ENCODE results near the gene HMG20A.

HMG20A gene

DNA sequence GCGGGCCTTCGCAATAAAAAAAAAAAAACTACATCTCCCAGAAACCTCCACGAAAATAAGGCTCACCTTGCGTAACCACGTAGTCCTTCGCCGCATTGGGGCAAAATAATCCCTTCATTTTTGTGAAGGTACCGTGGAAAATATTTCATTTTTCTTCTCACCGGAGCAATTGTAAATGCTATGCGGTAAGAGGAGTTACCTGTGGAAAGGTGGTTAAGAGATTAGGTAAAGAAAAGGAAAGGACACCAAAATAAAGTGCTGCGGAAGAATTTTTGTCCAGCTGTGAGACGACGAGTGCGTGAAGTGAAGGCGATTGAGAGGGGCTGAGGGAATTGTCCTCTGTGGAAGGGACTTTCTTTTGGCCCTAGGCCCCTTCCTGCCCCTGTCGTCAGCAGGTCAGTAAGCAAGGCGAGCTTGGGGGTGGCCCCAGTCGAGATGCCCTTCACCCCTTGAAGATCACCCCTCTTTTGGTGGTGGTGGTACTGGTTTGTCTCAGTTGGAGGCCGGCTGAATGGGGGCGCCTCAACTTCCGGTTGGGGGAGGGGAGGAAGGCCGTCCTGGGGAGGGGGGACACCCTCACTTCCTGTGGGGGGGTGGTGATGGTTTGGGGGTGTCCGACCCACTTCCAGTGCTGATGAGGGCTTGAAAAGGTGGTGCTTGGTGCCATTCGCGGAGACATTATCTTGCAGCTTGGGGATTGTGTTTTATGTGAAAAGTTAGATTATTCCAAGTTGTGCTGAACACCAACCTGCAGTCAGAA is at the start of gene HMG20A:
Gene HMG20A (plus strand): TSS at position 279 of the 760 bp plus-strand sequence. CDS start 37,520 bp downstream, outside the sequence.
- in situ Hi-C loops (cut with MboI; ENCODE audit: low sequenced_read_pairs): no loop called here

- in situ Hi-C loops (cut with MboI; ENCODE audit: low sequenced_read_pairs): no loop called here
These were observed 48.7 kb upstream of the HMG20A start for GRCh38 chr15:77371850-77372563.

GRCh38 chr15:77373441-77373840 is 47.2 kb upstream of the HMG20A start:
- in situ Hi-C loops (cut with MboI; ENCODE audit: low sequenced_read_pairs): no loop called here

- in situ Hi-C loops (cut with MboI; ENCODE audit: low sequenced_read_pairs): no loop called here
These were observed 45.6 kb upstream of the HMG20A start for GRCh38 chr15:77375133-77375532.

- in situ Hi-C loops (cut with MboI; ENCODE audit: low sequenced_read_pairs): no loop called here
These were observed 43.9 kb upstream of the HMG20A start for GRCh38 chr15:77376770-77377169.

- in situ Hi-C loops (cut with MboI; ENCODE audit: low sequenced_read_pairs): no loop called here
These were observed 40.7 kb upstream of the HMG20A start for GRCh38 chr15:77380033-77380432.

DNA sequence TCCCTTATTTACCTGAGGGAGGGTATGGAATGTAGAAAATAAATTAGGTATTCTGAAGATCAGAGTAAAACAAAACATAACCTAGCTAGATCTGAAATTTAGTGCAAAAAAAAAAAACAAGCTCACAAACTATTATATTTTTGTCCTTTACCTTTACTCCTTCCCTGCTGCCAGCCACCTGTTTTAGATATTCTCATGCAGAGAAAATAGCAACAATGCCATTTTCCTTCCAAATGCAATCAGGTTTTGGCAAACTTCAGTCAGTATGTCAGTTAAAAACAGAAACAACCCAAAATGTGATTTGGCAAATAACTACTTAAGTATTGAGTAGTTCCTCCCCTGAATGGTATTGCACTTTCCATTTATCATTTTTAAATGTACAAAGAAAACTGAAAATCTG is 36.6 kb upstream of the HMG20A start:
- in situ Hi-C loops (cut with MboI; ENCODE audit: low sequenced_read_pairs): no loop called here

DNA sequence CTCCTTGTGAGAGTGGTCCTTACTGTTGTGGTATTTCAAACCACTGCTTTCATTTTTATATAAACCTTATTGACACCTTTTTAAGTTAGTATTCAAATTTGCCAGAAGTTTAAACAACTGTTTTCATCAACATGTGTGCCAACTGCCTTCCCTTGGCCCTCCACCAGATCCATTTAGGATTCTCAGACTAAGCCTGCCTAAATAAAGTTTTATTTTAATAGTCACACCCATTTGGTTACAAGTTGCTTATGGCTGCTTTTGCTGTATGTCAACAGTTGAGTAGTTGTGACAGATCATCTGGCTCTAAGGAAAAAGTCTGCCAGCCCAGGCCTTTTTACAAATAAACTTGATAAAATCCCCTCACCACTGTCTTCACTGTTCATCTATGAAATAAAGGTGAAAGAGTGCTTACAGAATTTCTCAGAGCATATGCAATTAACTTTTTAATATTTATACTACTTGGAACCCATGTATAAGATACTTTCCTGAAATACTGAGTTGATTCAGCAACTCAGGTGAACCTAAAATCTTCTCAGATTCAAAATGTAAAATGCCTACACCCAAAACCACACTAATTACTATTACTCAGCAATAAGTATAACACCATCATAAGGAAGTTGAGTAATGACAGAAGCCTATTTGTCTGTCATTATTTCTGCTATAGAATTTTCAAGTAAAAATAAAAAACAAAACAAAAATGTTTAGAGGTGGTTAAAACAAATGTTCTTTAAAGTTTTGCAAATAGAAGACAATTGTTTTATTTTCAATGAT is 35.9 kb upstream of the HMG20A start:
- in situ Hi-C loops (cut with MboI; ENCODE audit: low sequenced_read_pairs): no loop called here

GRCh38 chr15:77386626-77387025 is 34.1 kb upstream of the HMG20A start:
- in situ Hi-C loops (cut with MboI; ENCODE audit: low sequenced_read_pairs): no loop called here

- in situ Hi-C loops (cut with MboI; ENCODE audit: low sequenced_read_pairs): no loop called here
These were observed 33.2 kb upstream of the HMG20A start for GRCh38 chr15:77387365-77388105.

- in situ Hi-C loops (cut with MboI; ENCODE audit: low sequenced_read_pairs): no loop called here
These were observed 29.2 kb upstream of the HMG20A start for GRCh38 chr15:77391372-77391951.

DNA sequence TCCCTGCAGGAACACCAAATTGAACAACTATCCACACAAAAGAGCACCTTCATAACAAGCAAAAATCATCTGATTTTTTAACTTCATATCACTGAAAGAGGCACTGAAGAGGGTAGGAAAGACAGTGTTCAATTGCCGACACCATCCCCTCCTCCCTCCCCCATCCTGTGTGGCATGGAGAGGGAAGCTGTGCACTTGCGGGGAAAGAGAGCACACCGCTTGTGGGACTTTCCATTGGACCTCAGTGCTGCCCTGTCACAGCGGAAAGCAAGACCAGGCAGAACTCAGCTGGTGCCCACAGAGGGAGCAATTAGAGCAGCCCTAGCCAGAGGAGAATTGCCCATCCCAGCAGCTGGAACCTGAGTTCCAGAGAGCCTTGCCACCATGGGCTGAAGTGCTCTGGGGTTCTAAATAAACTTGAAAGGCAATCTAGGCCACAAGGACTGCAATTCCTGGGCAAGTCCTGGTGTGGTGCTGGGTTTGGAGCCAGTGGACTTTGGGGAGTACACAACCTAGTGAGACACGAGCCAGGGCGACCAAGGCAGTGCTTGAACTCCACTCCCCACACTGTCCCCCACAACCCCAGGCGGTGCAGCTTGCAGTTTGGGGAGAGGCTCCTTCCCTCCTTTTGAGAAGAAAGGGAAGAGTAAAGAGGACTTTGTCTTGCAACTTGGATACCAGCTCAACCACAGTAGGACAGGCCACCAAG is 27.8 kb upstream of the HMG20A start:
- in situ Hi-C loops (cut with MboI; ENCODE audit: low sequenced_read_pairs): no loop called here

DNA sequence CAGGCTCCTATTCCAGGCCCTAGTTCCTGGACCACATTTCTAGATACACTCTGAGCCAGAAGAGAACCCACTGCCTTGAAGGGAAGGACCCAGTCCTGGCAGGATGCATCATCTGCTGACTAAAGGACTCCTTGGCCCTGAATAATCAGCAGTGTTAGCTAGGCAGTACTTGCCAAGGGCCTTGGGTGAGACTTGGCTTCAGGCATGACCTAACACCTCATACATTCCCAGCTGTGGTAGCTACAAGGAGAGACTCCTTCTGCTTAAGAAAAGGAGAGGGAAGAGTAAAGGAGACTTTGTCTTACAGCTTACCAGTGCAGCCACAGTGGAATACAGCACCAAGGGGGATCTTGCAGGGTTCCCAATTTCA is 27.2 kb upstream of the HMG20A start:
- in situ Hi-C loops (cut with MboI; ENCODE audit: low sequenced_read_pairs): no loop called here

DNA sequence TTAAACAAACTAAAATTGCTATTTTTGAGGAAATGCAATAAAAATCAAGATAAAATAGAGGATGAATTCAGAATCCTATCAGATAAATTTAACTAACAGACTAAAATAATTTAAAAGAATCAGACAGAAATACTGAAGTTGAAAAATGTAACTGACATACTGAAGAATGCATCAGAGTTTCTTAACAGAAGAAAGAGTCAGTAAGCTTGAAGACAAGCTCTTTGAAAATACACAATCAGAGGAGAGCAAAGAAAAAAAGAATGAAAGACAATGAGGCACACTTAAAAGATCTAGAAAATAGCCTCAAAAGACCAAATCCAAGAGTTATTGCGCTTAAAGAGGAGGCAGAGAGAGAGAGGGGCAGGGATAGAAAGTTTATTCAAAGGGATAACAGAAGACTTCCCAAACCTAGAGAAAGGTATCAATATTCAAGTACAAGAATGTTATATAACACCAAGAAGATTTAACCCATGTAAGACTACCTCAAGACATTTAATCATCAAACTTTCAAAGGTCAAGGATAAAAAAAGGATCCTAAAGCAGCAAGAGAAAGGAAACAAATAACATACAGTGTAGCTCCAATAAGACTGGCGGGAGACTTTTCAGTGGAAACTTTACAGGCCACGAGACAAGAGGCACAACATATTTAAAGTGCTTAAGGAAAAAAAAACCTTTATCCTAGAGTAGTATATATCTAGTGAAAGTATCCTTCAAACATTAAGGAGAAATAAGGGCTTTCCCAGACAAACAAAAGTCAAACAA is 25.5 kb upstream of the HMG20A start:
- in situ Hi-C loops (cut with MboI; ENCODE audit: low sequenced_read_pairs): no loop called here

DNA sequence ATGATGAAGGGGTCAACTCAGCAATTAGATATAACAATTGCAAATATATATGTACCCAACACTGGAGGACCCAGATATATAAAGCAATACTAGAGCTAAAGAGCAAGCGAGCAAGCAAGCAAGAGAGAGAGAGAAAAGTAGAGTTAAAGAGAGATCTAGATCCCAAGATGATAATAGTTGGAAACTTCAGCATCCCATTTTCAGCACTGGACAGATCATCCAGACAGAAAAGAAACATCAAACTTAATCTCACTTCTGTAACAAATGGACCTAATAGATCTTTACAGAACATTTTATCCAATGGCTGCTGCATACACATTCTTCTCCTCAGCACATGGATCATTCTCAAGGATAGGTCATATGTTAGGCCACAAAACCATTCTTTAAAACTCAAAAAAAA is 24.0 kb upstream of the HMG20A start:
- in situ Hi-C loops (cut with MboI; ENCODE audit: low sequenced_read_pairs): no loop called here

- in situ Hi-C loops (cut with MboI; ENCODE audit: low sequenced_read_pairs): no loop called here
These were observed 21.8 kb upstream of the HMG20A start for GRCh38 chr15:77398927-77399326.

DNA sequence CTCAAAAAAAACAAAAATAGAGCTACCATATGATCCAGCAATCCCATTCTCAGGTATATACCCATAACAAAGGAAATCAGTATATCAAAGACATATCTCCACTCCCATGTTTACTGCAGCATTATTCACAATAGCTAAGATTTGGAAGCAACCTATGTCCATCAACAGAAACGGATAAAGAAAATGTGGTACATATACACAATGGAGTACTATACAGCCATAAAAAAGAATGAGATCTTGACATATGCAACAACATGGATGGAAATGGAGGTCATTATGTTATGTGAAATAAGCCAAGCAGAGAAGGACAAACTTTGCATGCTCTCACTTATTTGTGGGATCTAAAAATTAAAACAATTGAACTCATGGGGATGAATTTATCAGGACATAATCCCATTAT is 20.4 kb upstream of the HMG20A start:
- in situ Hi-C loops (cut with MboI; ENCODE audit: low sequenced_read_pairs): no loop called here

DNA sequence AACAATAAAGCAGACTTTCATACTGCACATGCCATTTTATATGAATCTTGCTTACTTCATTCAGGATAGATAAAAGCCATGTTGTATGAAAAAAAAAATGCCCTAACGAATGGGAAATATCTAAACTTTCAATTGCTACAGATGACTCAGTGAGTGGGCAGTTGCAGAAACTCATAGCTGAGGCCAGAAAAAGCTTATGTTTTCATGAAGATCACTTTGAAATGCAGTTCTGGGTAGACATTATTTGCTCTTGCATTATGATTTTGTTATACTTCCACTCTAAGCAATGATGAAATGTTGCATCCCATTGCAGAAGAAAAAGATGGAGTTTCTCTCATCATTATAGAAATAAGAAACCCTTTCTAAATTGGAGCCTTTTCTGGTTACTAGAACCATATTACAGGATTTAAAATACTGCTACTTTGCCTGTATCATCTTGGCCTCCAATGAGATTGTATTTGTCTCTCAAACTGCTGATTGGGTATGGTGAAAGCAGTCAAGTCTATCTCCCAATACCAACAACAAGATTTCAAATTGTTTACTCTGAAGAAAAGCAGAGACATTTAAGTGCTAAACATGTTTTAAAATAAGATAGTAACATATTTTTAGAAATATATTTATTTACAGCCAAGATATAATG is 17.8 kb upstream of the HMG20A start:
- in situ Hi-C loops (cut with MboI; ENCODE audit: low sequenced_read_pairs): no loop called here
